ENCODE data around the gene CNIH1. TPM values are rescaled to one million over a fixed set of nuclear protein-coding genes. Genes with fewer than 3 reads are reported as not detected.
A peak's percentile ranks its signal among the peaks of the same experiment; 100 is the strongest.
"Not testable (repeated sequence)": the region's sequence is repeated elsewhere in the genome, so short reads cannot be mapped to it uniquely, and the experiment has no call there.

Gene CNIH1
- total RNA-seq, 3 donors from 2014 or later: 77.4 to 87.8 (median 81.6) TPM

DNA sequence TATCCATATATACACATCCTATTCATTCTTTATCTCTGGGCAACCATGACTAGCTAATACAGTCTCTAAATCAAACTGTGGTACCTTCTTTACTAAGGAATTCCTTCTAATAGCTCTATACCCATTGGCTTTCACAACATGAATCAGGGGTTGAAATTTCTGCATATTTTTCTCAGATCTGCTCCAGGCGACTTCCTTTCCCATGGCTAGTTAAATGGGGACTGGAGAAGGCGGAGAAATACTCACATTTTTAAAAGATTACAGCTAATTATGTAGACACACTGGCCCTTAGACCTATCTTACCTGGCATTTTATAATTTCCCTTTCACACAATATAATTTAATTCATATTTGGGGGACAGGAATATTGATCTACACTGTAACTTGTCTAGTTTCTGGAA, 45.5 kb downstream of the CNIH1 start:
- Mint-ChIP-seq H3K9me3 (no peaks in the 10 kb centered on the region), H3K4me3 (peak overlapping the region; percentile 46), H3K27me3 (ENCODE audit: low read depth) (no peaks in the 10 kb centered on the region), H3K36me3 (ENCODE audit: insufficient read depth) (no peaks in the 10 kb centered on the region), H3K4me1 (ENCODE audit: low read depth) (peaks cover 15% of the 10 kb centered on the region)
- ATAC-seq: no peak
- no peak for DNase-seq

DNA sequence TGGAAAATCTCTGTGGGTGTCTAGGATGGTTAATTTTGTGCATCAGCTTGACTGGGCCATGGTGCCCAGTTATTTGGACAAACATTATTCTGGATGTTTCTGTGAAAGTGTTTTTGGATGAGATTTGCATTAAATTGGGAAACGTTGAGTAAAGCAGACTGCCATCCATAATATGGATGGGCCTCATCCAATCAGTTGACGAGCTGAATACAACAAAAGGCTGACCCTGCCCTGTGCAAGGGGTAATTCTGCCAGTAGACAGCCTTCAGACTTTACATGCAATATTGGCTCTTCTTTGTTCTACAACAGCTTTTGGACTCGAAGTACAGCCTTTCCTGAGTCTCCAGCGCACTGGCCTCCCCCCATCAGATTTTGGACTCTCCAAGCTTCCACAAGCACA, 45.9 kb downstream of the CNIH1 start:
- DNase-seq (no peak), ATAC-seq (no peak)
- H3K4me1 Mint-ChIP-seq (ENCODE audit: low read depth): peaks cover 15% of the 10 kb centered on the region
- no peak overlapping the region for H3K4me3 Mint-ChIP-seq
- no peaks in the 10 kb centered on the region for H3K9me3 Mint-ChIP-seq
- H3K27me3 Mint-ChIP-seq (ENCODE audit: low read depth): no peaks in the 10 kb centered on the region
- no peaks in the 10 kb centered on the region for H3K36me3 Mint-ChIP-seq (ENCODE audit: insufficient read depth)

DNA sequence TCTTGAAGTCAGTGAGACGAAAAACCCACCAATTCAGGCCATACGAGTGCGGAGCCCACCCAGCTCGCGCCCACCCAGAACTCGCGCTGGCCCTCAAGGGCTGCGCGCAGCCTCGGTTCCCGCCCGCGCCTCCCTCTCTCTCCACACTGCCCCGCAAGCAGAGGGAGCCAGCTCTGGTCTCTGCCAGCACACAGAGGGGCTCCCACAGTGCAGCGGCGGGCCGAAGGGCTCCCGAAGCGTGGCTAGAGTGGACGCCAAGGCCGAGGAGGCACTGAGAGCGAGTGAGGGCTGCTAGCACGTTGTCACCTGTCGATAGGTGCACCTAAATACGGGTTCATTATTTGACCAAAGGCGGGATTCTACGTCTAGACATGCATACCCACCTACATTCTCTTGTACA, 46.6 kb downstream of the CNIH1 start:
- H3K4me3 Mint-ChIP-seq: no peak overlapping the region
- no peaks in the 10 kb centered on the region for H3K9me3 Mint-ChIP-seq
- ATAC-seq (no peak), DNase-seq (no peak)
- H3K36me3 Mint-ChIP-seq (ENCODE audit: insufficient read depth): no peaks in the 10 kb centered on the region
- peaks cover 15% of the 10 kb centered on the region for H3K4me1 Mint-ChIP-seq (ENCODE audit: low read depth)
- H3K27me3 Mint-ChIP-seq (ENCODE audit: low read depth): no peaks in the 10 kb centered on the region

DNA sequence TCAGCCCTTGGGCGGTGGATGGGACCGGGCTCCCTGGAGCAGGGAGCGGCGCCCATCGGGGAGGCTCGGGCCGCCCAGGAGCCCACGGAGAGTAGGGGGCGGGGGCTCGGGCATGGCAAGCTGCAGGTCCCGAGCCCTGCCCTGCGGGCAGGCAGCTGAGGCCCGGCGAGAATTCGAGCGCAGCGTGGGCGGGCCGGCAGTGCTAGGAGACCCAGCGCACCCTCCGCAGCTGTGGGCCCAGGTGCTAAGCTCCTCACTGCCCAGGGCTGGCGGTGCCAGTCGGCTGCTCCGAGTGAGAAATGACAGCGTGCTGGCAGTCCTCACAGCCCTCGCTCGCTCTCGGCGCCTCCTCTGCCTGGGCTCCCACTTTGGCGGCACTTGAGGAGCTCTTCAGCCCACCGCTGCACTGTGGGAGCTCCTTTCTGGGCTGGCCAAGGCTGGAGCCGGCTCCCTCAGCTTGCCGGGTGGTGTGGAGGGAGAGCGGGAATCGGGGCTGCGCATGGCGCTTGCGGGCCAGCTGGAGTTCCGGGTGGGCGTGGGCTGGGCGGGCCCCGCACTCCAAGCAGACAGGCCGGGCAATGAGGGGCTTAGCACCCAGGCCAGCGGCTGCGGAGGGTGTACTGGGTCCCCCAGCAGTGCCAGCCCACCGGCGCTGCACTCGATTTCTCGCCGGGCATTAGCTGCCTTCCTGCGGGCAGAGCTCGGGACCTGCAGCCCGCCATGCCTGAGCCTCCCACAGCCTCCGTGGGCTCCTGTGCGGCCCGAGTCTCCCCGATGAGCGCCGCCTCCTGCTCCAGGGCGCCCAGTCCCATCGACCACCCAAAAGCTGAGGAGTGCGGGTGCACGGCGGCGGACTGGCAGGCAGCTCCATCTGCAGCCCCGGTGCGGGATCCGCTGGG, 47.9 kb downstream of the CNIH1 start:
- H3K27me3 Mint-ChIP-seq (ENCODE audit: low read depth); H3K4me3 Mint-ChIP-seq; ATAC-seq; DNase-seq; H3K9me3 Mint-ChIP-seq; H3K36me3 Mint-ChIP-seq (ENCODE audit: insufficient read depth): not testable (repeated sequence)
- H3K4me1 Mint-ChIP-seq (ENCODE audit: low read depth): peaks cover 11% of the 10 kb centered on the region

DNA sequence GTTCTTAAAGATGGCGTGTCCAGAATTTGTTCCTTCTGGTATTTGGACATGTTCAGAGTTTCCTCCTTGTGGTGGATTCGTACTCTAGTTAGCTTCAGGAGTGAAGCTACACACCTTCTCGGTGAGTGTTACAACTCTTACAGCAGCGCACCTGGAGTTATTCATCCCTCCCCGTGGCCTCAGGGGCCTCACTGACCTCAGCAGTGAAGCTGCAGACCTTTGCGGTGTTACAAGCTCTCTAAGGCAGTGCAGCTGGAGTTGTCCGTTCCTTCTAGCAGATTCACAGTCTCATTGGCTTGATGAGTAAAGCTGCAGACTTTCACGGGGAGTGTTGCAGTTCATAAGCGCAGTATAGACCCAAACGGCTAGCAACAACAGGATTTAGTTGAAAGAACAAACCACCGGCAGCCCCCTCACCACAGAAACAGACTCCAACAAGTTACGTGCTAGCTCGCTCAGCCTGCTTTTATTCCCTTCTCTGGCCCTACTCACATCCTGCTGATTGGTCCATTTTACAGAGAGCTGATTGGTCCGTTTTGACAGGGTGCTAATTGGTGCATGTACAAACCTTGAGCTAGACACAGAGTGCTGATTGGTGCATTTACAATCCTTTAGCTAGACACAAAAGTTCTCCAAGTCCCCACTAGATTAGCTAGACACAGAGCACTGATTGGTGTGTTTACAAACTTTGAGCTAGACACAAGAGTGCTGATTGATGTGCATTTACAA, 48.9 kb downstream of the CNIH1 start:
- peaks cover 8% of the 10 kb centered on the region for H3K27me3 Mint-ChIP-seq (ENCODE audit: low read depth)
- H3K4me3 Mint-ChIP-seq: no peak overlapping the region
- peaks cover 2% of the 10 kb centered on the region for H3K4me1 Mint-ChIP-seq (ENCODE audit: low read depth)
- no peaks in the 10 kb centered on the region for H3K36me3 Mint-ChIP-seq (ENCODE audit: insufficient read depth)
- no peak for DNase-seq
- no peaks in the 10 kb centered on the region for H3K9me3 Mint-ChIP-seq
- no peak for ATAC-seq

DNA sequence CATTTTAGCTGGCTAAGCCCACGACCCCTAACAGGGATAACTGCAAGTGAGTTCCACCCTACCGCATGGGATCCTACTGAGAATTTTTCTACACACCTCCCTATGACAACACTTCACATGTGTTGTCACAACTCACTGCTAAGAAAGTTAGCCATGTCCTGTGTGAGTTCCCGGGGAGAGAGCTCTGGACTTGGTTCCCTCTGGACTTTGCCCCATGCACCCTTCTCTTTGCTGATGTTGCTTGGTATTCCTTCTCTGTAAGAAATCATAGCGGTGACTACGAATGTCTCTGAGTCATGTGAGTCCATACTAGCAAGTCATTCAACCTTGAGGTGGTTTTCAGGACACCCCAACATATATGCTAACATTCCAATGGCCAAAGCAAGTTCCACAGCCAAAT, 53.8 kb downstream of the CNIH1 start:
- DNase-seq (no peak), ATAC-seq (no peak)
- Mint-ChIP-seq H3K9me3 (no peaks in the 10 kb centered on the region), H3K4me1 (ENCODE audit: low read depth) (no peaks in the 10 kb centered on the region), H3K27me3 (ENCODE audit: low read depth) (peaks cover 12% of the 10 kb centered on the region), H3K36me3 (ENCODE audit: insufficient read depth) (no peaks in the 10 kb centered on the region), H3K4me3 (no peak overlapping the region)

DNA sequence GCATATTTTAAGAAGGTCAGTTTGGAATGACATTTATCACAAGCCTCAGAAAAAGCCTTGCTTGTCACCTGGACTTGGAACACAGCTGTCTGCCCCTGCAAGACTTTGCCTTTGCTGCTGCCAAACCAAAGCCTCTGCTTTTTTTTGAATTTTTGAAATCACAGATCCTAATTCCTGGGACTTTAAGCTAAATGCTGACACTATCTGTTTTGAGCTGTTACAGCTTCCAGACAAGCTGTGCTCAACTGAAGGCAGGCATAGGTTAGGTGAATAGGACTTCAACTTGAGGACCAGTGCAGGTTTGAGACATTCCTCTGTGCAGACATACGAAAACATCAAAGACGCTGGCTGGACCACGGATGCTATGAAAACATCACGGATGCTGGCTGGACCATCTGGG, 55.6 kb downstream of the CNIH1 start:
- Mint-ChIP-seq H3K4me1 (ENCODE audit: low read depth) (no peaks in the 10 kb centered on the region), H3K9me3 (no peaks in the 10 kb centered on the region), H3K4me3 (no peak overlapping the region), H3K27me3 (ENCODE audit: low read depth) (peaks cover 16% of the 10 kb centered on the region), H3K36me3 (ENCODE audit: insufficient read depth) (no peaks in the 10 kb centered on the region)
- ATAC-seq: no peak
- no peak for DNase-seq

DNA sequence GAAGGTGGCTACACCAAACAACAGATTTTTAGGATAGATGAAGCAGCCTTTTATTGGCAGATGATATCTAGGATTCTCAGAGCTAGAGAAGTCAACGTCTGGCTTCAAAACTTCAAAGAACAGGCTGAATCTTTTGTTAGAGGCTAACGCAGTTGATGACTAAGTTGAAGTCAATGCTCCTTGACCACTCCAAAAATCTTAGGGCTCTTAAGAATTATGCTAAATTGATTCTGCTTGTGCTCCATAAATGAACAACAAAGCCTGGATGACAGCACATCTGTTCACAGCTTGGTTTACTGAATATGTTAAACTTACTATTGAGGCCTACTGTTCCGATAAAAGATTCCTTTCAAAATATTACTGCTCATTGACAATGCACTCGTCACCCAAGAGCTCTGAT, 57.3 kb downstream of the CNIH1 start:
- no peak overlapping the region for H3K4me3 Mint-ChIP-seq
- H3K36me3 Mint-ChIP-seq (ENCODE audit: insufficient read depth): no peaks in the 10 kb centered on the region
- peaks cover 19% of the 10 kb centered on the region for H3K27me3 Mint-ChIP-seq (ENCODE audit: low read depth)
- H3K9me3 Mint-ChIP-seq: no peaks in the 10 kb centered on the region
- no peaks in the 10 kb centered on the region for H3K4me1 Mint-ChIP-seq (ENCODE audit: low read depth)
- DNase-seq (no peak), ATAC-seq (no peak)

DNA sequence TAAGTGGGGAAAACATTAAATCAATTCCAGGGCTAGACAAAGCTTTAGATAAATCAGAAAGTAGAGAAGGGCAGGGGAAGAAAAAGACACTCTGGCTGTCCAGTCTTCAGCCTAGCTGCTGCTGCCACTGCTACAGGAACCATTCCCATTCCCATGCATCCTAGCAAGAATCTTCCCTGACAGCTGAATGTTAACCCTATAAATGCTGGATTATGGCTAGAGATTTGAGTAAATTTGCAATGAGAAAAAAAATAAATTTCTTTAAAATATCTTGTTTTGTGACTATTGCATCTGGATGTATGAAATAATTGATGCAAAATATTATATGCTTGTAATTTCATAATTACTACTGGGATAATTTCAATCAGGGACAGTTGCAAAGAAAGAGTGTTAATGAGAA, 59.4 kb downstream of the CNIH1 start:
- H3K4me1 Mint-ChIP-seq (ENCODE audit: low read depth): no peaks in the 10 kb centered on the region
- no peaks in the 10 kb centered on the region for H3K36me3 Mint-ChIP-seq (ENCODE audit: insufficient read depth)
- peaks cover 18% of the 10 kb centered on the region for H3K27me3 Mint-ChIP-seq (ENCODE audit: low read depth)
- DNase-seq (no peak), ATAC-seq (no peak)
- no peak overlapping the region for H3K4me3 Mint-ChIP-seq
- no peaks in the 10 kb centered on the region for H3K9me3 Mint-ChIP-seq

DNA sequence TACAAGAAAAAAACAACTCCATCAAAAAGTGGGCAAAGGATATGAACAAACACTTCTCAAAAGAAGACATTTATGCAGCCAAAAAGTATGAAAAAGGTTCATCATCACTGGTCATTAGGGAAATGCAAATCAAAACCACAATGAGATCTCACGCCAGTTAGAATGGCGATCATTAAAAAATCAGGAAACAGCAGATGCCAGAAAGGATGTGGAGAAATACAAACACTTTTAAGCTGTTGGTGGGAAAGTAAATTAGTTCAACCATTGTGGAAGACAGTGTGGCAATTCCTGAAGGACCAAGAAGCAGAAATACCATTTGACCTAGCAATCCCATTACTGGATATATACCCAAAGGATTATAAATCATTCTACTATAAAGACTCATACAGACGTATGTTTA, 60.6 kb downstream of the CNIH1 start:
- not testable (repeated sequence) for ATAC-seq; DNase-seq; H3K36me3 Mint-ChIP-seq (ENCODE audit: insufficient read depth); H3K4me3 Mint-ChIP-seq; H3K9me3 Mint-ChIP-seq; H3K4me1 Mint-ChIP-seq (ENCODE audit: low read depth)
- peaks cover 14% of the 10 kb centered on the region for H3K27me3 Mint-ChIP-seq (ENCODE audit: low read depth)

DNA sequence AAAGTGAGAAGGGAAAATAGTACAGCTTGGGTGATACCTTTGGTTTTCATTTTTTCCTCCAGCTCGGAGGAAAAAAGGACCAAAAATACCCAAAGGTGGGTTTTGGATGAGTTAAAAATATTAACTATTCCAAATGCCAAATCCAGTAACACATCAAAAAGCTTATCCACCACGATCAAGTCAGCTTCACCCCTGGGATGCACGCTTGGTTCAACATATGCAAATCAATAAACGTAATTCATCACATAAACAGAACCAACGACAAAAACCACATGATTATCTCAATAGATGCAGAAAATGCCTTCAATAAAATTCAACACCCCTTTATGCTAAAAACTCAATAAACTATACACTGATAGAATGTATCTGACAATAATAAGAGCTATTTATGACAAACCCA, 62.3 kb downstream of the CNIH1 start:
- not testable (repeated sequence) for DNase-seq; H3K36me3 Mint-ChIP-seq (ENCODE audit: insufficient read depth); H3K4me1 Mint-ChIP-seq (ENCODE audit: low read depth); ATAC-seq; H3K9me3 Mint-ChIP-seq; H3K4me3 Mint-ChIP-seq
- peaks cover 14% of the 10 kb centered on the region for H3K27me3 Mint-ChIP-seq (ENCODE audit: low read depth)

DNA sequence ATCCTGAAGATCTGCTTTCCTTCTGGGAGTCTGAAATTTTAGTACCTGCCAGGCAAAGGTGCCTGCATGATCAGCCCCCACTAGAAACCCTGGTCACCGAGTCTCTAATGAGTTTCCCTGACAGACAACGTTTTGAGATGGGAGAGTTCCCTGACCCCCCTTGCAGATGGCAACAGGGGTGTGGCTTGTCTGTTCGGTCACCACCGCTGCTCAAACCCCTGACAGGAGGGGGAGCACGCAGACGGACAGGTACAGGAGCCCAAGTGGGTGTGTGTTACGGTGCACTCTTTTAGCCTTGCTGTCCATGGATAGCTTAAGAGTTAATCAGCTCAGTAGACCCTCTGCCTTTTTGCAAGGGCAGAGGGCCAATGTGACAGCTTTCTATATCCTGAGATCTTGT, 63.7 kb downstream of the CNIH1 start:
- Mint-ChIP-seq H3K27me3 (ENCODE audit: low read depth) (peaks cover 14% of the 10 kb centered on the region), H3K9me3 (no peaks in the 10 kb centered on the region), H3K4me1 (ENCODE audit: low read depth) (no peaks in the 10 kb centered on the region), H3K4me3 (no peak overlapping the region), H3K36me3 (ENCODE audit: insufficient read depth) (no peaks in the 10 kb centered on the region)
- ATAC-seq: no peak
- DNase-seq: no peak

DNA sequence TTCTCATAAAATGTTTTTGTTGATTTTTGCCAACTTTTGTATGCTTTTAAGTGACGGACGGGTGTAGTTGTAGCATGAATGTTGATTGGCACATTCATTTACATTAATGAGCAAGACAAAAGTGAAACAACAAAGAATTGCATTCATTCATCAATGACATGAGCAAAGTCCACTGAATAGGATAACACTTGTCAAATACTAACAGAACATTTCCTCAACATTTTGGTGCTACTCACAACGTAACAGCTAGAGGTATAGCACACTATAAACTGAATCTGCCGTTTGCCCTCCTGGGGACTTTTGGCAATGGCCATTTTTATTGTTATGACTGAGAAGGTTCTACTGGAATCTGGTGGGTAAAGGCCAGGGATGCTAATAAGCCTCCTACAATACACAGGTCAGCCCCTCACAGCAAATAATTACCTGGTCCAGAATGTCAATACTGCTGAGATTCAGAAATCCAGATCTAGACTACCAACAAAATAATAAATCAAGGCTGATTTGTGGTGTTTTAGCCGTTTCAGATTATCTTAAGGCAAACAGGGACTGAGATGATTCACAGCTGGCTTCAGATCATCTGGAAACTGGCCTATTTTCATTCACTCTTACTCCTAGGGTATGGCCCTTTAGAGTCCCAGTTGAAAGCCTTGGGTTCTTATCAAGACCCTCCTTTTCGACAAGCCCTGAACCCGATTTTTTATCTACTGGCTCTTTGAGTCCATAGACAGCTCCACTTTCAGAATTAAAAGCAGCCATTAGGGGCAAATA, 66.9 kb downstream of the CNIH1 start:
- Mint-ChIP-seq H3K9me3 (no peaks in the 10 kb centered on the region), H3K4me3 (no peak overlapping the region), H3K27me3 (ENCODE audit: low read depth) (peaks cover 13% of the 10 kb centered on the region), H3K36me3 (ENCODE audit: insufficient read depth) (no peaks in the 10 kb centered on the region), H3K4me1 (ENCODE audit: low read depth) (no peaks in the 10 kb centered on the region)
- ATAC-seq (no peak), DNase-seq (no peak)

Measured in activated T-cell treated with anti-CD3 and anti-CD28 coated beads, Interleukin-2, amount 50 U/mL, for 4 hours (primary cell).